HUES48 (cell line): ENCODE data around the gene IL1RL1.

Source experiments
- H3K27ac ChIP-seq: one replicate; pipeline ENCODE4 v1.7.0; 2013; ENCODE audit warnings: low read depth, low read length, inconsistent platforms
- H3K27me3 ChIP-seq: 2 replicates; pipeline ENCODE4 v1.6.1; 2013; ENCODE audit warnings: mild to moderate bottlenecking, low read length; ENCODE audit not compliant: control insufficient read depth, insufficient read depth
- H3K36me3 ChIP-seq: 2 replicates; pipeline ENCODE4 v1.6.1; 2013; ENCODE audit warnings: low read length; ENCODE audit not compliant: control insufficient read depth, insufficient read depth
- H3K4me1 ChIP-seq: 2 replicates; pipeline ENCODE4 v1.6.1; 2013; ENCODE audit warnings: mild to moderate bottlenecking, low read length; ENCODE audit not compliant: control insufficient read depth, insufficient read depth
- H3K4me3 ChIP-seq: 2 replicates; pipeline ENCODE4 v1.5.1; 2013; ENCODE audit warnings: mild to moderate bottlenecking, low read depth, low read length
- H3K9ac ChIP-seq: 2 replicates; pipeline ENCODE4 v1.6.1; 2013; ENCODE audit warnings: mild to moderate bottlenecking, low read depth, low read length, moderate library complexity
- H3K9me3 ChIP-seq: 2 replicates; pipeline ENCODE4 v1.6.1; 2013; ENCODE audit warnings: low read length; ENCODE audit not compliant: control insufficient read depth, insufficient read depth

The IL1RL1 gene

DNA sequence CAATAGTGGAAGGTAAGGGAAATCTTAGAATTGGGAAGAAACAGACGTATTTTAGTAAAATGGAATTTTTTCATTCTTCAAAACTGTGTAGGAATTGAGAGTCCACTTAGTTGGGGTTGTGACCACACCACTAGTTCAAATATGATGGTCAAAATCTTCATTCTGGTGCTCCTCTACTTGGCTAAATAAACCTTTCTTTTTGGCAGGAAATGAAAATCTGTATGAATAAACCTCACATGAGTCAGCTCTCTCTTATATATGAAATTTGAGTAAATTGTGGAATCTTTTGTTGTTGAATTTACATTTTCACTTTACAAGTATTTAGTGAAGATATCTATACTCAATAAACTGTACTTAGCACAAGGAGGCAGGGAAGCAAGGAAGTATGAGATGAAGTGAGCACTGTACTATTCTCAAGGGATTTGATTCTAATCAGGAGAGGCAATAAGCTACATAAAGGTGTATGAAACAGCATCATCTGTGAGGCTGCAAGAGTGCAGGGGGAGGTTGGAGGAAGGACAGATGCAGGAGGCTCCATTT lies 64.8 kb downstream of the IL1RL1 start:
- Histone ChIP-seq H3K4me1 (no peaks in the 10 kb centered on the region), H3K9me3 (peaks cover 12% of the 10 kb centered on the region), H3K27ac (no peak overlapping the region), H3K9ac (no peak overlapping the region), H3K4me3 (no peak overlapping the region), H3K27me3 (no peaks in the 10 kb centered on the region), H3K36me3 (no peaks in the 10 kb centered on the region)

DNA sequence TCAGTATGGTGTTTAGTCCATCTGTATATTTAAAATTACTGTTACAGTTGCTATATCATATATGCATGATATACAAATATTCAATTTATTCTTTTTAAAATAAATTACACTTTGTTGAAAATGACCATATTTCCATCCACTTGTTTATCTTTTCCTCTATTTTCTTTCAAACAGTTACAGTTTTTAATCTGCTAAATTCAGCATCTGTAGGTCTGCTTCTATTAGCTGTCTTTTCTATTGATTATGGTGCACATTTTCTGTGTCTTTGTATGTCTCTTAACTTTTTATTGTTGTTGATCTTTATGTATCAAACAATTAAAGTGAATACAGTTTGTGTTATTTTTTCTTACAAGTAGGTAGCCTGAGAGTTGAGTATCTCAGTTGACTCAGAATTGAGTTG lies 72.4 kb downstream of the IL1RL1 start:
- Histone ChIP-seq H3K9me3 (peaks cover 34% of the 10 kb centered on the region), H3K4me1 (no peaks in the 10 kb centered on the region), H3K36me3 (no peaks in the 10 kb centered on the region), H3K27me3 (no peaks in the 10 kb centered on the region), H3K27ac (no peak overlapping the region), H3K4me3 (no peak overlapping the region), H3K9ac (no peak overlapping the region)

- Histone ChIP-seq H3K4me1 (no peaks in the 10 kb centered on the region), H3K9ac (no peak overlapping the region), H3K27ac (no peak overlapping the region), H3K36me3 (no peaks in the 10 kb centered on the region), H3K27me3 (no peaks in the 10 kb centered on the region), H3K4me3 (no peak overlapping the region), H3K9me3 (peaks cover 33% of the 10 kb centered on the region)
These were observed 74.2 kb downstream of the IL1RL1 start for GRCh38 chr2:102385522-102385921.

- Histone ChIP-seq H3K27ac (no peak overlapping the region), H3K27me3 (no peaks in the 10 kb centered on the region), H3K4me1 (no peaks in the 10 kb centered on the region), H3K9ac (no peak overlapping the region), H3K36me3 (no peaks in the 10 kb centered on the region), H3K4me3 (no peak overlapping the region), H3K9me3 (peaks cover 33% of the 10 kb centered on the region)
These were observed 74.6 kb downstream of the IL1RL1 start for GRCh38 chr2:102386004-102386403.

- H3K36me3 ChIP-seq: no peaks in the 10 kb centered on the region
- H3K27ac ChIP-seq: no peak overlapping the region
- H3K9me3 ChIP-seq: peaks cover 30% of the 10 kb centered on the region
- no peaks in the 10 kb centered on the region for H3K4me1 ChIP-seq
- H3K27me3 ChIP-seq: no peaks in the 10 kb centered on the region
- no peak overlapping the region for H3K9ac ChIP-seq
- H3K4me3 ChIP-seq: no peak overlapping the region
These were observed 75.6 kb downstream of the IL1RL1 start for GRCh38 chr2:102386867-102387541.

- Histone ChIP-seq H3K27ac (no peak overlapping the region), H3K9me3 (peaks cover 22% of the 10 kb centered on the region), H3K4me3 (no peak overlapping the region), H3K27me3 (no peaks in the 10 kb centered on the region), H3K36me3 (no peaks in the 10 kb centered on the region), H3K4me1 (no peaks in the 10 kb centered on the region), H3K9ac (no peak overlapping the region)
These were observed 76.6 kb downstream of the IL1RL1 start for GRCh38 chr2:102387763-102388546.

- Histone ChIP-seq H3K27me3 (no peaks in the 10 kb centered on the region), H3K9ac (no peak overlapping the region), H3K27ac (no peak overlapping the region), H3K4me3 (no peak overlapping the region), H3K36me3 (no peaks in the 10 kb centered on the region), H3K9me3 (no peaks in the 10 kb centered on the region), H3K4me1 (no peaks in the 10 kb centered on the region)
These were observed 80.2 kb downstream of the IL1RL1 start for GRCh38 chr2:102391565-102391964.

DNA sequence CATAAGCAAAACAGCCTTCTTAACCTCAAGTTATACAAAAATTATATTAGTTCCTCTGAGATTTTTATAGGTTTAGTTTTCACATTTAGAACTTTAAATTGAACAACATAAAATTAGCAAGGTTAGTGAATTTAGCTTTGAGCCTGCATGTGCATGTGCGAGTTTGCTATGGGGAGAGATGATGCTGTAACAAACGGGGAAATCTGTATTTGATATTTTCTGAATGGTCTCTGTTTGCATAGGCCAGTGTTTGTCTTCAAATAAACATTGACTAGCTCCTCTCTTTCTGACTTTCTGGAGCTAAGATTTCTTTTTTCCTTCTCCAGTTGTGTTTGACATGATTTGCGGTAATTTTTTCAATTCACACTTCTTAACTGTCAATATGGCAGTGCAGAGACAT lies 80.7 kb downstream of the IL1RL1 start:
- Histone ChIP-seq H3K4me1 (no peaks in the 10 kb centered on the region), H3K36me3 (no peaks in the 10 kb centered on the region), H3K27ac (no peak overlapping the region), H3K4me3 (no peak overlapping the region), H3K9ac (no peak overlapping the region), H3K9me3 (no peaks in the 10 kb centered on the region), H3K27me3 (no peaks in the 10 kb centered on the region)

DNA sequence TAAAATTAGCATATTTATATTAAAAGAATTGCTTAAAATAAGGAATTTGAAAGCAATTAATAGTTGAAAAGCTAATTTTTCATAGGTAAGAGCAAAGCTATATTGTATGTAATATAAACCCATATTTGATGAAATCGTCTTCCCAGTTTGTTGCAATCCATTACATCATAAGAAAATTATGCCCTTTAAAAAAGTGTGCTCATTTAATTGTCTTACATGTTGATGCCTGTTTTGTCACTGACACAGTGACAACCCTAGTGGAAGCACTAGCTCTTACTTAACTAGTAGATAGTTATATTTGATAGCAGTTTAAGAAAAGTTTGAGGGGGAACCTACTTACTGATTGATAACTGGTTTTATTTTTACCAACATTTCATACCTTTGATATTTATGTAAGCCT lies 81.6 kb downstream of the IL1RL1 start:
- no peaks in the 10 kb centered on the region for H3K4me1 ChIP-seq
- H3K36me3 ChIP-seq: no peaks in the 10 kb centered on the region
- no peaks in the 10 kb centered on the region for H3K27me3 ChIP-seq
- H3K9ac ChIP-seq: no peak overlapping the region
- no peak overlapping the region for H3K4me3 ChIP-seq
- no peaks in the 10 kb centered on the region for H3K9me3 ChIP-seq
- no peak overlapping the region for H3K27ac ChIP-seq

GRCh38 chr2:102396012-102396411 lies 84.6 kb downstream of the IL1RL1 start:
- no peak overlapping the region for H3K4me3 ChIP-seq
- H3K36me3 ChIP-seq: no peaks in the 10 kb centered on the region
- H3K27me3 ChIP-seq: no peaks in the 10 kb centered on the region
- no peaks in the 10 kb centered on the region for H3K4me1 ChIP-seq
- H3K9ac ChIP-seq: no peak overlapping the region
- no peaks in the 10 kb centered on the region for H3K9me3 ChIP-seq
- no peak overlapping the region for H3K27ac ChIP-seq

- H3K36me3 ChIP-seq: no peaks in the 10 kb centered on the region
- no peak overlapping the region for H3K27ac ChIP-seq
- H3K9me3 ChIP-seq: no peaks in the 10 kb centered on the region
- H3K9ac ChIP-seq: no peak overlapping the region
- no peaks in the 10 kb centered on the region for H3K4me1 ChIP-seq
- no peak overlapping the region for H3K4me3 ChIP-seq
- no peaks in the 10 kb centered on the region for H3K27me3 ChIP-seq
These were observed 85.8 kb downstream of the IL1RL1 start for GRCh38 chr2:102397209-102397608.
